ENCODE measurements around the gene DOP1A. TPM values are rescaled to one million over a fixed set of nuclear protein-coding genes. Genes with fewer than 3 reads are reported as not detected.
A peak's percentile ranks its signal among the peaks of the same experiment; 100 is the strongest.

The DOP1A gene
- total RNA-seq, 2 experiments from 2014 or later = 8.1 to 8.2 TPM

- Mint-ChIP-seq H3K27ac (no peak overlapping the region), H3K27me3 (no peaks in the 10 kb centered on the region), H3K9me3 (no peaks in the 10 kb centered on the region), H3K4me3 (no peak overlapping the region), H3K4me1 (peaks cover 38% of the 10 kb centered on the region), H3K36me3 (peaks cover 13% of the 10 kb centered on the region)
- DNase-seq = no peak
These were observed 5.2 kb upstream of the DOP1A start for GRCh38 chr6:83062225-83062624.

GRCh38 chr6:83065511-83066192 lies 1.8 kb upstream of the DOP1A start, which contains the start of gene UBE3D:
TSS of gene UBE3D (minus strand) at chr6:83065841. CDS start at chr6:83065718, 123 bp downstream.
- H3K36me3 Mint-ChIP-seq = peaks cover 9% of the 10 kb centered on the region
- no peaks in the 10 kb centered on the region for H3K9me3 Mint-ChIP-seq
- DNase-seq = peak; percentile 94
- H3K27ac Mint-ChIP-seq = peak within 1 kb of the TSS; percentile 79
- H3K4me1 Mint-ChIP-seq = peaks cover 43% of the 10 kb centered on the region
- no peaks in the 10 kb centered on the region for H3K27me3 Mint-ChIP-seq
- peak within 1 kb of the TSS; percentile 88 for H3K4me3 Mint-ChIP-seq

GRCh38 chr6:83068616-83069015 lies 1.1 kb downstream of the DOP1A start:
- Mint-ChIP-seq H3K4me3 (peak overlapping the region; percentile 88), H3K36me3 (no peaks in the 10 kb centered on the region), H3K27ac (peak overlapping the region; percentile 77), H3K4me1 (peaks cover 38% of the 10 kb centered on the region), H3K9me3 (no peaks in the 10 kb centered on the region), H3K27me3 (no peaks in the 10 kb centered on the region)
- no peak for DNase-seq

- Mint-ChIP-seq H3K27ac (no peak overlapping the region), H3K4me1 (peaks cover 32% of the 10 kb centered on the region), H3K27me3 (no peaks in the 10 kb centered on the region), H3K9me3 (no peaks in the 10 kb centered on the region), H3K4me3 (no peak overlapping the region), H3K36me3 (no peaks in the 10 kb centered on the region)
- no peak for DNase-seq
These were observed 2.2 kb downstream of the DOP1A start for GRCh38 chr6:83069633-83070032.

GRCh38 chr6:83071023-83071422 lies 3.6 kb downstream of the DOP1A start:
- Mint-ChIP-seq H3K27me3 (no peaks in the 10 kb centered on the region), H3K4me1 (peaks cover 26% of the 10 kb centered on the region), H3K4me3 (no peak overlapping the region), H3K36me3 (peaks cover 9% of the 10 kb centered on the region), H3K9me3 (no peaks in the 10 kb centered on the region), H3K27ac (peak overlapping the region; percentile 20)
- DNase-seq = no peak

GRCh38 chr6:83071707-83072106 lies 4.2 kb downstream of the DOP1A start:
- H3K4me1 Mint-ChIP-seq = peaks cover 24% of the 10 kb centered on the region
- H3K36me3 Mint-ChIP-seq = peaks cover 14% of the 10 kb centered on the region

GRCh38 chr6:83072726-83073125 lies 5.3 kb downstream of the DOP1A start:
- H3K4me1 Mint-ChIP-seq = peaks cover 24% of the 10 kb centered on the region
- H3K27ac Mint-ChIP-seq = no peak overlapping the region
- H3K27me3 Mint-ChIP-seq = no peaks in the 10 kb centered on the region
- H3K36me3 Mint-ChIP-seq = peaks cover 14% of the 10 kb centered on the region
- no peaks in the 10 kb centered on the region for H3K9me3 Mint-ChIP-seq
- DNase-seq = no peak
- no peak overlapping the region for H3K4me3 Mint-ChIP-seq

More at GRCh38 chr6:83071707-83072106, 4.2 kb downstream of the DOP1A start:
- Mint-ChIP-seq H3K9me3 (no peaks in the 10 kb centered on the region), H3K27ac (no peak overlapping the region), H3K4me3 (no peak overlapping the region), H3K27me3 (no peaks in the 10 kb centered on the region)
- no peak for DNase-seq

GRCh38 chr6:83073615-83074014 lies 6.1 kb downstream of the DOP1A start:
- Mint-ChIP-seq H3K27ac (no peak overlapping the region), H3K9me3 (no peaks in the 10 kb centered on the region), H3K4me1 (peaks cover 24% of the 10 kb centered on the region), H3K4me3 (no peak overlapping the region), H3K27me3 (no peaks in the 10 kb centered on the region), H3K36me3 (peaks cover 14% of the 10 kb centered on the region)
- DNase-seq = no peak

- no peaks in the 10 kb centered on the region for H3K27me3 Mint-ChIP-seq
- H3K36me3 Mint-ChIP-seq = peaks cover 17% of the 10 kb centered on the region
These were observed 16.0 kb downstream of the DOP1A start for GRCh38 chr6:83083476-83083875.

GRCh38 chr6:83086751-83087150 lies 19.3 kb downstream of the DOP1A start:
- Mint-ChIP-seq H3K27ac (peak overlapping the region; percentile 77), H3K4me3 (peak overlapping the region; percentile 68), H3K36me3 (peaks cover 18% of the 10 kb centered on the region), H3K27me3 (no peaks in the 10 kb centered on the region), H3K4me1 (peaks cover 18% of the 10 kb centered on the region), H3K9me3 (peaks cover 2% of the 10 kb centered on the region)
- no peak for DNase-seq

More at GRCh38 chr6:83083476-83083875, 16.0 kb downstream of the DOP1A start:
- no peak overlapping the region for H3K4me3 Mint-ChIP-seq
- peaks cover 1% of the 10 kb centered on the region for H3K9me3 Mint-ChIP-seq
- no peak overlapping the region for H3K27ac Mint-ChIP-seq
- peaks cover 25% of the 10 kb centered on the region for H3K4me1 Mint-ChIP-seq
- DNase-seq = no peak

- H3K9me3 Mint-ChIP-seq = peaks cover 3% of the 10 kb centered on the region
- H3K27me3 Mint-ChIP-seq = no peaks in the 10 kb centered on the region
- H3K27ac Mint-ChIP-seq = no peak overlapping the region
- no peak overlapping the region for H3K4me3 Mint-ChIP-seq
- peaks cover 11% of the 10 kb centered on the region for H3K36me3 Mint-ChIP-seq
- peaks cover 13% of the 10 kb centered on the region for H3K4me1 Mint-ChIP-seq
- DNase-seq = no peak
These were observed 25.4 kb downstream of the DOP1A start for GRCh38 chr6:83092756-83093399.

- H3K9me3 Mint-ChIP-seq = peaks cover 2% of the 10 kb centered on the region
- no peak overlapping the region for H3K4me3 Mint-ChIP-seq
- DNase-seq = no peak
- H3K27ac Mint-ChIP-seq = no peak overlapping the region
- H3K36me3 Mint-ChIP-seq = peaks cover 9% of the 10 kb centered on the region
- H3K4me1 Mint-ChIP-seq = peaks cover 9% of the 10 kb centered on the region
- no peaks in the 10 kb centered on the region for H3K27me3 Mint-ChIP-seq
These were observed 29.3 kb downstream of the DOP1A start for GRCh38 chr6:83096791-83097190.

- H3K27me3 Mint-ChIP-seq = no peaks in the 10 kb centered on the region
- no peak overlapping the region for H3K4me3 Mint-ChIP-seq
- H3K27ac Mint-ChIP-seq = no peak overlapping the region
- peaks cover 13% of the 10 kb centered on the region for H3K36me3 Mint-ChIP-seq
- DNase-seq = no peak
- peaks cover 7% of the 10 kb centered on the region for H3K4me1 Mint-ChIP-seq
- peaks cover 2% of the 10 kb centered on the region for H3K9me3 Mint-ChIP-seq
These were observed 29.7 kb downstream of the DOP1A start for GRCh38 chr6:83097204-83097603.

- Mint-ChIP-seq H3K27ac (no peak overlapping the region), H3K4me3 (no peak overlapping the region), H3K36me3 (peaks cover 17% of the 10 kb centered on the region), H3K9me3 (peaks cover 2% of the 10 kb centered on the region), H3K4me1 (peaks cover 3% of the 10 kb centered on the region), H3K27me3 (no peaks in the 10 kb centered on the region)
- DNase-seq = no peak
These were observed 30.2 kb downstream of the DOP1A start for GRCh38 chr6:83097675-83098074.

GRCh38 chr6:83098589-83098988 lies 31.1 kb downstream of the DOP1A start:
- Mint-ChIP-seq H3K27ac (no peak overlapping the region), H3K36me3 (peaks cover 25% of the 10 kb centered on the region), H3K4me3 (no peak overlapping the region), H3K9me3 (peaks cover 5% of the 10 kb centered on the region), H3K4me1 (peaks cover 3% of the 10 kb centered on the region), H3K27me3 (no peaks in the 10 kb centered on the region)
- DNase-seq = no peak

GRCh38 chr6:83108378-83108777 lies 40.9 kb downstream of the DOP1A start:
- no peak overlapping the region for H3K4me3 Mint-ChIP-seq

More at GRCh38 chr6:83108378-83108777, 40.9 kb downstream of the DOP1A start:
- H3K4me1 Mint-ChIP-seq = peaks cover 2% of the 10 kb centered on the region
- peaks cover 13% of the 10 kb centered on the region for H3K36me3 Mint-ChIP-seq
- no peak for DNase-seq
- no peaks in the 10 kb centered on the region for H3K27me3 Mint-ChIP-seq
- no peak overlapping the region for H3K27ac Mint-ChIP-seq
- H3K9me3 Mint-ChIP-seq = peaks cover 10% of the 10 kb centered on the region

Data from activated naive CD8-positive, alpha-beta T cell treated with anti-CD3 and anti-CD28 coated beads for 36 hours (primary cell).